IMR-90 (cell line): Measurements from ENCODE around the gene HOXA7. TPM values are rescaled to one million over a fixed set of nuclear protein-coding genes. Genes with fewer than 3 reads are reported as not detected.

Experiments used
- ATAC-seq: fragments of 200-7000 bp; cut with Tn5 transposase; 2 replicates; pipeline ENCODE4 v1.9.1; 2020; ENCODE audit warnings: low read depth, mild to moderate bottlenecking, moderate library complexity
- BruUV-seq: library from RNA; stranded (reverse); fragments of 400-500 nt; replicated peaks from 2 replicates; lab custom pipeline; 2021; lab: Mats Ljungman, UMichigan
- CTCF ChIA-PET: fragments of 300-600 bp; formaldehyde crosslinking; extraction: SDS; loops from one replicate; lab custom pipeline; 2021; ENCODE audit warnings: antibody characterized with exemption; lab: Yijun Ruan, JAX
- POLR2A ChIA-PET: fragments of 300-600 bp; sonication (Branson Sonifier 250); formaldehyde crosslinking; loops from one replicate; lab custom pipeline; 2022; ENCODE audit warnings: antibody characterized with exemption; ENCODE audit not compliant: unreplicated experiment; lab: Charles Lee
- DNase-seq: peaks from one replicate; pipeline ENCODE4 v3.0.0; 2013
- H2AFZ ChIP-seq: replicated peaks from 2 replicates; pipeline ENCODE3; 2013; ENCODE audit warnings: low read length, mild to moderate bottlenecking; ENCODE audit not compliant: poor library complexity
- H2AK5ac ChIP-seq: 2 replicates; pipeline ENCODE4 v1.6.1; 2013; ENCODE audit warnings: low read depth, low read length, inconsistent platforms
- H2AK9ac ChIP-seq: replicated peaks from 2 replicates; pipeline ENCODE3; 2013; ENCODE audit warnings: mild to moderate bottlenecking, low read depth, low read length, moderate library complexity; ENCODE audit not compliant: poor library complexity
- H2BK120ac ChIP-seq: 2 replicates; pipeline ENCODE4 v1.6.1; 2013; ENCODE audit warnings: low read depth, low read length, inconsistent platforms
- H2BK15ac ChIP-seq: 3 replicates; pipeline ENCODE4 v1.6.1; 2013; ENCODE audit warnings: low read depth, low read length, inconsistent platforms
- H2BK20ac ChIP-seq: 2 replicates; pipeline ENCODE4 v1.6.1; 2013; ENCODE audit warnings: low read depth, mild to moderate bottlenecking, inconsistent platforms, low read length, moderate library complexity
- H2BK5ac ChIP-seq: 2 replicates; pipeline ENCODE4 v1.6.1; 2013; ENCODE audit warnings: mild to moderate bottlenecking, low read depth, low read length, inconsistent platforms; ENCODE audit not compliant: poor library complexity, severe bottlenecking
- H3K14ac ChIP-seq: replicated peaks from 2 replicates; pipeline ENCODE4 v1.6.1; 2013; ENCODE audit warnings: low read depth, low read length, inconsistent platforms
- H3K18ac ChIP-seq: 2 replicates; pipeline ENCODE4 v1.6.1; 2013; ENCODE audit warnings: low read depth, low read length, control low read depth
- H3K23ac ChIP-seq: 2 replicates; pipeline ENCODE4 v1.6.1; 2013; ENCODE audit warnings: low read depth, low read length, inconsistent platforms
- H3K27ac ChIP-seq: 2 replicates; pipeline ENCODE4 v1.5.1; 2013; ENCODE audit warnings: mild to moderate bottlenecking, control low read depth, low read length; ENCODE audit not compliant: insufficient read depth
- H3K27me3 ChIP-seq: 2 replicates; pipeline ENCODE4 v1.6.1; 2013; ENCODE audit warnings: low read length; ENCODE audit not compliant: control insufficient read depth, insufficient read depth
- H3K36me3 ChIP-seq: 2 replicates; pipeline ENCODE4 v1.6.1; 2013; ENCODE audit warnings: low read length, mixed read lengths; ENCODE audit not compliant: control insufficient read depth, insufficient read depth
- H3K4ac ChIP-seq: 2 replicates; pipeline ENCODE4 v1.6.1; 2013; ENCODE audit warnings: low read depth, low read length, inconsistent platforms
- H3K4me1 ChIP-seq: 2 replicates; pipeline ENCODE4 v1.6.1; 2013; ENCODE audit warnings: low read length, mixed read lengths; ENCODE audit not compliant: control insufficient read depth, insufficient read depth
- H3K4me2 ChIP-seq: 2 replicates; pipeline ENCODE4 v1.6.1; 2013; ENCODE audit warnings: low read depth, mild to moderate bottlenecking, control low read depth, low read length, moderate library complexity
- H3K4me3 ChIP-seq: 2 replicates; pipeline ENCODE4 v1.5.1; 2013; ENCODE audit warnings: low read depth, mild to moderate bottlenecking, control low read depth, low read length, moderate library complexity; ENCODE audit not compliant: insufficient read depth
- H3K56ac ChIP-seq: 2 replicates; pipeline ENCODE4 v1.6.1; 2013; ENCODE audit warnings: low read length, inconsistent platforms; ENCODE audit not compliant: insufficient read depth; ENCODE audit errors: extremely low read depth
- H3K79me1 ChIP-seq, 2 experiments: 2 replicates each; pipeline ENCODE4 v1.6.1; 2013; ENCODE audit warnings: low read length in 2 of 2, inconsistent platforms in 1 of 2, low read depth in 1 of 2
- H3K9ac ChIP-seq: 2 replicates; pipeline ENCODE4 v1.6.1; 2013; ENCODE audit warnings: low read depth, low read length, control low read depth
- H3K9me1 ChIP-seq: 2 replicates; pipeline ENCODE4 v1.6.1; 2013; ENCODE audit warnings: low read length, inconsistent platforms; ENCODE audit not compliant: insufficient read depth
- H3K9me3 ChIP-seq: 2 replicates; pipeline ENCODE4 v1.6.1; 2013; ENCODE audit warnings: low read length; ENCODE audit not compliant: control insufficient read depth, insufficient read depth
- H4K20me1 ChIP-seq: 2 replicates; pipeline ENCODE4 v1.6.1; 2013; ENCODE audit warnings: low read length, inconsistent platforms; ENCODE audit not compliant: insufficient read depth
- H4K5ac ChIP-seq: 2 replicates; pipeline ENCODE4 v1.6.1; 2013; ENCODE audit warnings: mild to moderate bottlenecking, low read depth, low read length, control low read depth
- H4K8ac ChIP-seq, 2 experiments: 2 replicates each; pipeline ENCODE4 v1.6.1; 2013; ENCODE audit warnings: low read depth in 2 of 2, low read length in 2 of 2, control low read depth in 1 of 2, inconsistent platforms in 1 of 2
- H4K91ac ChIP-seq: 2 replicates; pipeline ENCODE4 v1.6.1; 2013; ENCODE audit warnings: low read depth, low read length, inconsistent platforms; ENCODE audit not compliant: insufficient read depth
- BHLHE40 ChIP-seq: fragments of 150-350 bp; IDR thresholded peaks from 2 replicates; pipeline ENCODE4 v1.6.1; 2016; ENCODE audit warnings: mild to moderate bottlenecking, low read depth, low read length
- CEBPB ChIP-seq: IDR thresholded peaks from 2 replicates; pipeline ENCODE4 v1.6.1; 2012; ENCODE audit warnings: low read depth, low read length, improper control_type of control experiment
- CHD1 ChIP-seq: IDR thresholded peaks from 2 replicates; pipeline ENCODE4 v1.6.1; 2012; ENCODE audit warnings: low read depth, low read length, improper control_type of control experiment
- FOS ChIP-seq: fragments of 150-350 bp; IDR thresholded peaks from 2 replicates; pipeline ENCODE4 v1.6.1; 2016; ENCODE audit warnings: low read depth, low read length
- MAFK ChIP-seq: IDR thresholded peaks from 2 replicates; pipeline ENCODE4 v1.6.1; 2012; ENCODE audit warnings: low read depth, low read length, improper control_type of control experiment
- MAZ ChIP-seq: IDR thresholded peaks from 2 replicates; pipeline ENCODE4 v1.6.1; 2012; ENCODE audit warnings: low read depth, mild to moderate bottlenecking, low read length, improper control_type of control experiment, moderate library complexity, borderline replicate concordance
- MXI1 ChIP-seq: IDR thresholded peaks from 2 replicates; pipeline ENCODE4 v1.6.1; 2012; ENCODE audit warnings: low read depth, mild to moderate bottlenecking, low read length, moderate library complexity, borderline replicate concordance
- NFE2L2 ChIP-seq: fragments of 150-350 bp; IDR thresholded peaks from 2 replicates; pipeline ENCODE4 v1.6.1; 2016; ENCODE audit warnings: low read depth, mild to moderate bottlenecking, low read length
- POLR2A ChIP-seq: IDR thresholded peaks from 2 replicates; pipeline ENCODE4 v1.6.1; 2012; ENCODE audit warnings: mild to moderate bottlenecking, low read depth, low read length
- RAD21 ChIP-seq: IDR thresholded peaks from 2 replicates; pipeline ENCODE4 v1.6.1; 2012; ENCODE audit warnings: low read length, improper control_type of control experiment
- RCOR1 ChIP-seq: IDR thresholded peaks from 2 replicates; pipeline ENCODE4 v1.6.1; 2012; ENCODE audit warnings: mild to moderate bottlenecking, low read length, improper control_type of control experiment; ENCODE audit not compliant: insufficient replicate concordance
- RFX5 ChIP-seq: IDR thresholded peaks from 2 replicates; pipeline ENCODE4 v1.8.0; 2012; ENCODE audit warnings: low read depth, mild to moderate bottlenecking, low read length, moderate library complexity
- SMC3 ChIP-seq: fragments of 150-350 bp; IDR thresholded peaks from 2 replicates; pipeline ENCODE4 v1.6.1; 2016; ENCODE audit warnings: low read depth, mild to moderate bottlenecking, antibody characterized with exemption, low read length, moderate library complexity
- USF2 ChIP-seq: fragments of 150-350 bp; IDR thresholded peaks from 2 replicates; pipeline ENCODE4 v1.6.1; 2017; ENCODE audit warnings: mild to moderate bottlenecking, antibody characterized with exemption, low read length, low read depth
- WGBS, 2 experiments: methylation state at CpG; one replicate each; pipeline versions ENCODE4 v1.1.5 to v1.1.7; 2013; ENCODE audit warnings: missing lambda C conversion rate in 2 of 2; ENCODE audit not compliant: insufficient read length in 1 of 2; ENCODE audit errors: extremely low coverage in 2 of 2; 5-methylcytosine and 5-hydroxymethylcytosine counted together
- dilution Hi-C: fragments of 300-500 bp; cut with HindIII; formaldehyde crosslinking; loops from one replicate; pipeline ENCODE4 v1.14.3; 2018; ENCODE audit warnings: low sequenced_read_pairs; ENCODE audit not compliant: unreplicated experiment
- in situ Hi-C: fragments of 300-500 bp; cut with MboI; formaldehyde crosslinking; loops from 3 replicates; pipeline ENCODE4 v1.14.3; 2019; ENCODE audit warnings: low sequenced_read_pairs, inconsistent platforms, mixed read lengths
- intact Hi-C: fragments of 100-400 bp; cut with micrococcal nuclease; formaldehyde crosslinking; loops from 2 replicates; pipeline ENCODE4 v1.10.0; 2022
- polyA plus RNA-seq, 3 experiments: library from polyadenylated mRNA; depleted of rRNA; stranded (reverse); fragments of >200 nt; gene quantifications; 2 replicates each; pipeline ENCODE4 v1.2.3, GENCODE V29; 2012; ENCODE audit warnings: low replicate concordance in 1 of 3
- total RNA-seq: library from RNA; depleted of rRNA; stranded (reverse); fragments of >200 nt; gene quantifications from 2 replicates; pipeline ENCODE4 v1.2.3, GENCODE V29; 2012
- TF ChIP-seq, protein P1 (sequence below): fragments of 150-350 bp; IDR thresholded peaks from 2 replicates; pipeline ENCODE4 v1.6.1; 2016; ENCODE audit warnings: low read depth, mild to moderate bottlenecking, low read length, moderate library complexity, borderline replicate concordance
- TF ChIP-seq, protein P2 (sequence below): conservative IDR thresholded peaks from 2 replicates; pipeline ENCODE4 v1.5.1; 2012; ENCODE audit warnings: mild to moderate bottlenecking, low read depth, low read length, improper control_type of control experiment

The HOXA7 gene
- total and polyA plus RNA-seq, 2 of the 4 experiments (the other 2 are of a cell fraction): 0.18 to 1.7 TPM

DNA sequence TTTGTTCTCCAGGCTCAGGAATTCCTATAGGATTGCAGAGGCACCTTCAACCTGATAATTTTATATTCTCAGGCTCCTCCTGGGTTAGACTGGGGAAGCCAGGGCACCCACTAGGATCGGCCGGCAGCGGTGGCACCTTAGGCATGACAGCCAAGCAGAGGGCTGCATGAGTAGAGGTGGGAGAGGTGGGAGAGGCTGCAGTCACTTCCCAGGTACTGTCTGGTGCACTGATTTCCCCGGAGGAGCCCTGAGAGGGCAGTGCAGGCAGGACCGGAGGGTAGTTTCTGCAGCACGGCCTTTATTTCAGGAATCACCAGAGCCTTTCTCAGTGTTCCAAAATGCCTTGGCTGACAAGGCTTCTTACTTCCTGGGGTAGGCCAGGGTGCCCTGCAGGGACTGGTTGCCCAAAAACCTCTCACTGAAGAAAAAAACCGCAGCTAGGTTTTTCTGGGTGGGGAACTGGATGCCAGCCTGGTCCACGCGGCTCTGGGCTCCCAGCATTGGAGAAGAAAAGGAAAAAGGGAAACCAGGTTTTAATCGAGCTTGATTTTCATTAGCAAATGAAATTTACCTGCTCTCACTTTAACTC, 47.0 kb upstream of the HOXA7 start:
- CTCF ChIA-PET: no interaction called here
- Histone ChIP-seq H3K27ac (no peak overlapping the region), H3K14ac (no peak overlapping the region), H3K56ac (no peak overlapping the region), H3K9ac (no peak overlapping the region), H2BK15ac (no peak overlapping the region), H3K4me2 (no peak overlapping the region), H2AK5ac (no peak overlapping the region), H3K36me3 (no peaks in the 10 kb centered on the region), H3K79me1 (no peaks in the 10 kb centered on the region), H4K5ac (no peak overlapping the region), H3K18ac (no peak overlapping the region), H3K4me1 (peaks cover 2% of the 10 kb centered on the region; the same call in 1 of the 2 replicates), H3K9me1 (peaks cover 5% of the 10 kb centered on the region; the same call in 1 of the 2 replicates), H3K4ac (no peak overlapping the region), H2AK9ac (no peak overlapping the region), H2AFZ (no peak overlapping the region), H4K8ac (no peak overlapping the region), H3K23ac (no peak overlapping the region), H3K9me3 (peaks cover 8% of the 10 kb centered on the region; the same call in 1 of the 2 replicates), H4K20me1 (peaks cover 24% of the 10 kb centered on the region), H3K27me3 (peaks cover 95% of the 10 kb centered on the region), H4K91ac (no peak overlapping the region), H2BK5ac (no peak overlapping the region), H3K4me3 (no peak overlapping the region), H2BK20ac (no peak overlapping the region), H2BK120ac (no peak overlapping the region)
- ATAC-seq: no peak
- no TSS peak for BruUV-seq
- in situ Hi-C loops: loop anchor here (5.0 to 10.0 kb wide), 2 partner anchors 379 to 571 kb away; no protein-coding TSS in a partner anchor
- POLR2A ChIA-PET: no interaction called here
- intact Hi-C loops: no loop called here
- TF ChIP-seq NFE2L2: no peak
- no peak for TF ChIP-seq FOS
- TF ChIP-seq RAD21: no peak
- no peak for TF ChIP-seq SMC3
- no peak for TF ChIP-seq POLR2A
- TF ChIP-seq BHLHE40: no peak
- TF ChIP-seq USF2: no peak
- TF ChIP-seq, protein P1, sequence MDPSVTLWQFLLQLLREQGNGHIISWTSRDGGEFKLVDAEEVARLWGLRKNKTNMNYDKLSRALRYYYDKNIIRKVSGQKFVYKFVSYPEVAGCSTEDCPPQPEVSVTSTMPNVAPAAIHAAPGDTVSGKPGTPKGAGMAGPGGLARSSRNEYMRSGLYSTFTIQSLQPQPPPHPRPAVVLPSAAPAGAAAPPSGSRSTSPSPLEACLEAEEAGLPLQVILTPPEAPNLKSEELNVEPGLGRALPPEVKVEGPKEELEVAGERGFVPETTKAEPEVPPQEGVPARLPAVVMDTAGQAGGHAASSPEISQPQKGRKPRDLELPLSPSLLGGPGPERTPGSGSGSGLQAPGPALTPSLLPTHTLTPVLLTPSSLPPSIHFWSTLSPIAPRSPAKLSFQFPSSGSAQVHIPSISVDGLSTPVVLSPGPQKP: no peak
- TF ChIP-seq, protein P2, sequence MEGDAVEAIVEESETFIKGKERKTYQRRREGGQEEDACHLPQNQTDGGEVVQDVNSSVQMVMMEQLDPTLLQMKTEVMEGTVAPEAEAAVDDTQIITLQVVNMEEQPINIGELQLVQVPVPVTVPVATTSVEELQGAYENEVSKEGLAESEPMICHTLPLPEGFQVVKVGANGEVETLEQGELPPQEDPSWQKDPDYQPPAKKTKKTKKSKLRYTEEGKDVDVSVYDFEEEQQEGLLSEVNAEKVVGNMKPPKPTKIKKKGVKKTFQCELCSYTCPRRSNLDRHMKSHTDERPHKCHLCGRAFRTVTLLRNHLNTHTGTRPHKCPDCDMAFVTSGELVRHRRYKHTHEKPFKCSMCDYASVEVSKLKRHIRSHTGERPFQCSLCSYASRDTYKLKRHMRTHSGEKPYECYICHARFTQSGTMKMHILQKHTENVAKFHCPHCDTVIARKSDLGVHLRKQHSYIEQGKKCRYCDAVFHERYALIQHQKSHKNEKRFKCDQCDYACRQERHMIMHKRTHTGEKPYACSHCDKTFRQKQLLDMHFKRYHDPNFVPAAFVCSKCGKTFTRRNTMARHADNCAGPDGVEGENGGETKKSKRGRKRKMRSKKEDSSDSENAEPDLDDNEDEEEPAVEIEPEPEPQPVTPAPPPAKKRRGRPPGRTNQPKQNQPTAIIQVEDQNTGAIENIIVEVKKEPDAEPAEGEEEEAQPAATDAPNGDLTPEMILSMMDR: no peak
- no peak for TF ChIP-seq MAFK
- no peak for TF ChIP-seq MXI1
- TF ChIP-seq RCOR1: no peak
- no peak for TF ChIP-seq RFX5
- no peak for TF ChIP-seq CEBPB
- no peak for TF ChIP-seq CHD1
- no peak for TF ChIP-seq MAZ
- DNase-seq: no peak
- dilution Hi-C loops: no loop called here
- WGBS, 2 experiments: 0% methylated on average over 1 of the region's 10 CpGs; no CpG with 5 or more reads in 1 of the 2 experiments
